ENCODE data around the gene LRRC4C. TPM values are rescaled to one million over a fixed set of nuclear protein-coding genes. Genes with fewer than 3 reads are reported as not detected.
"Not testable (repeated sequence)": the region's sequence is repeated elsewhere in the genome, so short reads cannot be mapped to it uniquely, and the experiment has no call there.

Gene LRRC4C
- total RNA-seq, 1 experiment from 2014 or later, result not detected

DNA sequence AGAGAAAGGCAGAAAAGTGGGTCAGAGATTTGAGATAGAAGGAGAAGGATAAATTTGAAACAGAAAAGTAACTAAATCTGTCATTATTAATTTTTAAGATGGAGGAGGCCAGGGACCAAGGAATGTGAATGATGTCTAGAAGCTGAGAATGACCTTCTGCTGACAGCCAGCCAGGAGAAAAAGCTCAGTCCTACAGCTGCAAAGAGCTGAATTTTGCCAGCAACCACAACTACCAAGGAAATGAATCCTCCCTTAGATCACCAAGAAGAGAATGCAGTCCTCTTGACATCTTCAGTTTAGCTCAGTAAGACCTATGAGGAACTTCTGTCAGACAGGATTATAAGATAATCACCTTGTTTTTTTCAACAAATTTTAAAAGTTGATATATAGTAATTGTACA lies 538.2 kb downstream of the LRRC4C start:
- no TSS peak for BruUV-seq (replicated peaks)
- no peaks in the 10 kb centered on the region for H3K4me1 ChIP-seq (ENCODE audit: insufficient read depth, low read length)
- intact Hi-C loops (cut with micrococcal nuclease), result no loop called here
- H3K4me2 ChIP-seq (ENCODE audit: low read length), result no peak overlapping the region
- no peaks in the 10 kb centered on the region for H4K20me1 ChIP-seq (ENCODE audit: low read length)
- ChIA-PET POLR2A (ENCODE audit: unreplicated experiment) (no interaction called here), CTCF (no interaction called here)
- H2AFZ ChIP-seq (ENCODE audit: low read length), result no peak overlapping the region
- no peak overlapping the region for H3K4me3 ChIP-seq (ENCODE audit: low read length)
- no peak overlapping the region for H3K27ac ChIP-seq (ENCODE audit: low read length)
- no peak overlapping the region for H3K9ac ChIP-seq (ENCODE audit: low read length)
- H3K36me3 ChIP-seq (ENCODE audit: low read depth, low read length), result no peaks in the 10 kb centered on the region
- no peak for DNase-seq
- no peaks in the 10 kb centered on the region for H3F3A ChIP-seq (ENCODE audit: low read length, unreplicated experiment)
- TF ChIP-seq EZH2 (IDR thresholded peaks at IDR 0.05; ENCODE audit: low read length, unreplicated experiment) (no peak), CTCF (conservative IDR thresholded peaks at IDR 0.05; ENCODE audit: low read depth, low read length) (no peak), EZH2phosphoT487 (IDR thresholded peaks at IDR 0.05; ENCODE audit: borderline replicate concordance, low read length) (no peak)
- H3K9me2 ChIP-seq (replicated peaks; ENCODE audit: low read length), result no peaks in the 10 kb centered on the region
- H3K79me2 ChIP-seq (ENCODE audit: low read length), result no peaks in the 10 kb centered on the region
- ATAC-seq, result no peak
- H3K27me3 ChIP-seq (ENCODE audit: low read length), result no peaks in the 10 kb centered on the region
- no peaks in the 10 kb centered on the region for H3K9me3 ChIP-seq (ENCODE audit: low read length)

DNA sequence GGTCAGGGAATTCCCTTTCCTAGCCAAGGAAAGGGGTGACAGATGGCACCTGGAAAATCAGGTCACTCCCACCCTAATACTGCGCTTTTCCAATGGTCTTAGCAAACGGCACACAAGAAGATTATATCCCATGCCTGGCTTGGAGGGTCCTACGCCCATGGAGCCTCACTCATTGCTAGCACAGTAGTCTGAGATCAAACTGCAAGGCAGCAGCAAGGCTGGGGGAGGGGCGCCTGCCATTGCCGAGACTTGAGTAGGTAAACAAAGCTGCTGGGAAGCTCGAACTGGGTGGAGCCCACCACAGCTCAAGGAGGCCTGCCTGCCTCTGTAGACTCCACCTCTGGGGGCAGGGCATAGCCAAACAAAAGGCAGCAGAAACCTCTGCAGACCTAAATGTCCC lies 548.7 kb downstream of the LRRC4C start:
- H3K9ac ChIP-seq (ENCODE audit: low read length); H3F3A ChIP-seq (ENCODE audit: low read length, unreplicated experiment); H3K79me2 ChIP-seq (ENCODE audit: low read length); H3K4me3 ChIP-seq (ENCODE audit: low read length); H3K9me2 ChIP-seq (replicated peaks; ENCODE audit: low read length); intact Hi-C loops (cut with micrococcal nuclease); H3K36me3 ChIP-seq (ENCODE audit: low read depth, low read length); H2AFZ ChIP-seq (ENCODE audit: low read length); H3K9me3 ChIP-seq (ENCODE audit: low read length); POLR2A ChIA-PET (ENCODE audit: unreplicated experiment); DNase-seq; CTCF ChIA-PET; H3K27ac ChIP-seq (ENCODE audit: low read length); H3K4me1 ChIP-seq (ENCODE audit: insufficient read depth, low read length); BruUV-seq (replicated peaks); H3K27me3 ChIP-seq (ENCODE audit: low read length); H4K20me1 ChIP-seq (ENCODE audit: low read length); ATAC-seq; H3K4me2 ChIP-seq (ENCODE audit: low read length): not testable (repeated sequence)

DNA sequence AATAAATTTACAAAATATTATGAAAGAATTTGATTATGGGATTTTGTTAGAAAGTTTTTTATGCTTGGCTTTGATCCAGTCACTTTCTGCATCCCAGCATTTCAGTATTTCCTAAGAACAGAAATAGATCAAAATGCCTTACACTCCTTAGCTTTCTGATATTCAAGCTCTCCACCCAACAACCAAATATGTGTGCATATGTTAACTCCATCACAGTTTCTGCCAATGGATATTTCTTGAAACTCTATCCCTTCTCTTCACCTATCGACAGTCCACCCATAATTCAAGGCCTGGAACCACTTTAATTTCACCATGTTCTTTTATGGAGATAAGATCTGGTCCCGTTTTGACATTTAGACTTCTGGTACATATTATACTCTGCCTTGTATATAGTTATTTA lies 565.0 kb downstream of the LRRC4C start:
- Histone ChIP-seq H3K4me1 (ENCODE audit: insufficient read depth, low read length) (no peaks in the 10 kb centered on the region), H3K27me3 (ENCODE audit: low read length) (no peaks in the 10 kb centered on the region), H3K9me3 (ENCODE audit: low read length) (no peaks in the 10 kb centered on the region), H2AFZ (ENCODE audit: low read length) (no peak overlapping the region), H3K36me3 (ENCODE audit: low read depth, low read length) (no peaks in the 10 kb centered on the region), H3K4me3 (ENCODE audit: low read length) (no peak overlapping the region), H3K27ac (ENCODE audit: low read length) (no peak overlapping the region), H3K79me2 (ENCODE audit: low read length) (no peaks in the 10 kb centered on the region), H3K9me2 (replicated peaks; ENCODE audit: low read length) (no peaks in the 10 kb centered on the region), H3K9ac (ENCODE audit: low read length) (no peak overlapping the region), H4K20me1 (ENCODE audit: low read length) (no peaks in the 10 kb centered on the region), H3K4me2 (ENCODE audit: low read length) (no peak overlapping the region), H3F3A (ENCODE audit: low read length, unreplicated experiment) (no peaks in the 10 kb centered on the region)
- intact Hi-C loops (cut with micrococcal nuclease), result no loop called here
- BruUV-seq (replicated peaks), result no TSS peak
- CTCF ChIA-PET, result no interaction called here
- ATAC-seq (no peak), DNase-seq (no peak)
- POLR2A ChIA-PET (ENCODE audit: unreplicated experiment), result no interaction called here
- no peak for TF ChIP-seq EZH2phosphoT487 (IDR thresholded peaks at IDR 0.05; ENCODE audit: borderline replicate concordance, low read length)
- no peak for TF ChIP-seq CTCF (conservative IDR thresholded peaks at IDR 0.05; ENCODE audit: low read depth, low read length)
- TF ChIP-seq EZH2 (IDR thresholded peaks at IDR 0.05; ENCODE audit: low read length, unreplicated experiment), result no peak
